PFSK-1 (cell line): ENCODE measurements around the gene FLAD1.

Experiments
- FOXP2 ChIP-seq: optimal IDR thresholded peaks from 2 replicates; pipeline ENCODE3; 2011; ENCODE audit warnings: borderline replicate concordance, control low read depth, inconsistent platforms; ENCODE audit not compliant: insufficient read depth; ENCODE audit errors: extremely low read length, extremely low read depth
- POLR2AphosphoS5 ChIP-seq: IDR thresholded peaks from 2 replicates; pipeline ENCODE4 v1.6.1; 2012; ENCODE audit warnings: low read depth, mild to moderate bottlenecking, control low read depth, low read length, moderate library complexity
- SIN3A ChIP-seq: IDR thresholded peaks from 2 replicates; pipeline ENCODE4 v1.6.1; 2012; ENCODE audit warnings: mild to moderate bottlenecking, low read length, moderate library complexity, borderline replicate concordance; ENCODE audit not compliant: insufficient read depth
- TAF1 ChIP-seq: IDR thresholded peaks from 2 replicates; pipeline ENCODE4 v1.6.1; 2012; ENCODE audit warnings: low read length, control low read depth, borderline replicate concordance; ENCODE audit not compliant: insufficient read depth
- TF ChIP-seq, protein P1 (sequence below), 2 experiments: IDR thresholded peaks; 2 replicates each; pipeline versions ENCODE4 v1.6.1 to v1.8.0; 2011 to 2012; ENCODE audit warnings: low read depth in 2 of 2, low read length in 2 of 2, control low read depth in 1 of 2, inconsistent platforms in 1 of 2, mild to moderate bottlenecking in 1 of 2, moderate library complexity in 1 of 2; ENCODE audit not compliant: insufficient read depth in 1 of 2

- no peak for TF ChIP-seq TAF1
- no peak for TF ChIP-seq POLR2AphosphoS5
- TF ChIP-seq, protein P1, sequence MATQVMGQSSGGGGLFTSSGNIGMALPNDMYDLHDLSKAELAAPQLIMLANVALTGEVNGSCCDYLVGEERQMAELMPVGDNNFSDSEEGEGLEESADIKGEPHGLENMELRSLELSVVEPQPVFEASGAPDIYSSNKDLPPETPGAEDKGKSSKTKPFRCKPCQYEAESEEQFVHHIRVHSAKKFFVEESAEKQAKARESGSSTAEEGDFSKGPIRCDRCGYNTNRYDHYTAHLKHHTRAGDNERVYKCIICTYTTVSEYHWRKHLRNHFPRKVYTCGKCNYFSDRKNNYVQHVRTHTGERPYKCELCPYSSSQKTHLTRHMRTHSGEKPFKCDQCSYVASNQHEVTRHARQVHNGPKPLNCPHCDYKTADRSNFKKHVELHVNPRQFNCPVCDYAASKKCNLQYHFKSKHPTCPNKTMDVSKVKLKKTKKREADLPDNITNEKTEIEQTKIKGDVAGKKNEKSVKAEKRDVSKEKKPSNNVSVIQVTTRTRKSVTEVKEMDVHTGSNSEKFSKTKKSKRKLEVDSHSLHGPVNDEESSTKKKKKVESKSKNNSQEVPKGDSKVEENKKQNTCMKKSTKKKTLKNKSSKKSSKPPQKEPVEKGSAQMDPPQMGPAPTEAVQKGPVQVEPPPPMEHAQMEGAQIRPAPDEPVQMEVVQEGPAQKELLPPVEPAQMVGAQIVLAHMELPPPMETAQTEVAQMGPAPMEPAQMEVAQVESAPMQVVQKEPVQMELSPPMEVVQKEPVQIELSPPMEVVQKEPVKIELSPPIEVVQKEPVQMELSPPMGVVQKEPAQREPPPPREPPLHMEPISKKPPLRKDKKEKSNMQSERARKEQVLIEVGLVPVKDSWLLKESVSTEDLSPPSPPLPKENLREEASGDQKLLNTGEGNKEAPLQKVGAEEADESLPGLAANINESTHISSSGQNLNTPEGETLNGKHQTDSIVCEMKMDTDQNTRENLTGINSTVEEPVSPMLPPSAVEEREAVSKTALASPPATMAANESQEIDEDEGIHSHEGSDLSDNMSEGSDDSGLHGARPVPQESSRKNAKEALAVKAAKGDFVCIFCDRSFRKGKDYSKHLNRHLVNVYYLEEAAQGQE (IDR thresholded peaks at IDR 0.05; ENCODE audit: insufficient read depth in 1 of 2, low read depth in 2 of 2, low read length in 2 of 2): no peak
- no peak for TF ChIP-seq SIN3A
- TF ChIP-seq FOXP2: no peak
Measured at GRCh38 chr1:155037851-155038441, 54.8 kb downstream of the FLAD1 start.
